K562 (cell line): ENCODE results near the gene RNF6. TPM values are rescaled to one million over a fixed set of nuclear protein-coding genes. Genes with fewer than 3 reads are reported as not detected.

Experiments
- ATAC-seq: fragments of 200-7000 bp; cut with Tn5 transposase; 3 replicates; pipeline ENCODE4 v1.9.1; 2020; ENCODE audit warnings: moderate library complexity
- Bru-seq: library from RNA; stranded (reverse); fragments of 400-500 nt; gene quantifications from one replicate; lab custom pipeline; 2021; lab: Mats Ljungman, UMichigan
- BruChase-seq, 2 experiments: library from RNA; stranded (reverse); fragments of 400-500 nt; gene quantifications; one replicate each; lab custom pipeline; 2021; lab: Mats Ljungman, UMichigan
- BruUV-seq: library from RNA; stranded (reverse); fragments of 400-500 nt; replicated peaks from 2 replicates; lab custom pipeline; 2021; lab: Mats Ljungman, UMichigan
- CTCF ChIA-PET: fragments of 300-600 bp; formaldehyde crosslinking; extraction: SDS; loops from one replicate; lab custom pipeline; 2021; ENCODE audit warnings: low intra/inter-chr PET ratio; lab: Yijun Ruan, JAX
- POLR2A ChIA-PET: fragments of 300-600, 350-650 bp; sonication (Branson Sonifier 250); formaldehyde crosslinking; extraction: SDS; loops from one replicate; lab custom pipeline; 2021; ENCODE audit warnings: antibody characterized with exemption, inconsistent platforms; lab: Yijun Ruan, JAX
- DNase-seq, 4 experiments: peaks; one replicate each; pipeline versions ENCODE4 v3.0.0 to v3.0.0-alpha.2; 2011 to 2018; ENCODE audit warnings: low spot score in 3 of 4, mixed read lengths in 3 of 4; ENCODE audit errors: extremely low read depth in 1 of 4
- FAIRE-seq: peaks from 2 replicates; lab custom pipeline; 2011; peaks lifted over from hg19 to GRCh38; lab: Jason Lieb, UNC
- H2AFZ ChIP-seq: 2 replicates; pipeline ENCODE4 v1.6.0; 2011; ENCODE audit warnings: low read depth, low read length, control low read depth, inconsistent platforms
- H3K27ac ChIP-seq: fragments of 200-600 bp; 3 replicates; pipeline ENCODE4 v1.8.0; 2011; ENCODE audit warnings: low read depth, mild to moderate bottlenecking, control low read depth, inconsistent platforms, low read length, moderate library complexity, mixed read lengths; ENCODE audit errors: extremely low read depth
- H3K27me3 ChIP-seq, 2 experiments: fragments of 300-600 bp in 1 of 2; 2 replicates in 1 of 2; 3 replicates in 1 of 2; pipeline versions ENCODE4 v1.6.0 to v1.8.0; 2011; ENCODE audit warnings: inconsistent platforms in 2 of 2, low read length in 2 of 2, mild to moderate bottlenecking in 1 of 2, mixed read lengths in 1 of 2, moderate library complexity in 1 of 2; ENCODE audit not compliant: control insufficient read depth in 2 of 2, insufficient read depth in 2 of 2
- H3K36me3 ChIP-seq: fragments of 300-600 bp; 3 replicates; pipeline ENCODE4 v1.8.0; 2011; ENCODE audit warnings: mild to moderate bottlenecking, low read length, inconsistent platforms; ENCODE audit not compliant: control insufficient read depth, insufficient read depth
- H3K4me1 ChIP-seq, 2 experiments: fragments of 200-600 bp in 1 of 2; replicated peaks in 1 of 2; 2 replicates in 1 of 2; 3 replicates in 1 of 2; pipeline versions ENCODE4 v1.5.1 to v1.8.0; 2011; ENCODE audit warnings: inconsistent platforms in 2 of 2, low read length in 2 of 2, mild to moderate bottlenecking in 1 of 2, mixed read lengths in 1 of 2, moderate library complexity in 1 of 2; ENCODE audit not compliant: control insufficient read depth in 2 of 2, insufficient read depth in 2 of 2
- H3K4me2 ChIP-seq: 2 replicates; pipeline ENCODE4 v1.6.1; 2011; ENCODE audit warnings: low read length, control low read depth, inconsistent platforms, mixed read lengths; ENCODE audit not compliant: insufficient read depth
- H3K4me3 ChIP-seq: fragments of 200-600 bp; sonication (generic), shearing (Covaris generic); 2 replicates; pipeline ENCODE4 v1.5.1; 2016; ENCODE audit warnings: control low read depth, inconsistent platforms
- H3K79me2 ChIP-seq: fragments of 200-600 bp; 3 replicates; pipeline ENCODE4 v1.8.0; 2011; ENCODE audit warnings: low read length, inconsistent platforms; ENCODE audit not compliant: control insufficient read depth, insufficient read depth
- H3K9ac ChIP-seq, 2 experiments: 2 replicates each; pipeline versions ENCODE4 v1.6.0 to v1.6.1; 2011; ENCODE audit warnings: low read depth in 2 of 2, low read length in 2 of 2, control low read depth in 1 of 2, inconsistent platforms in 1 of 2, mild to moderate bottlenecking in 1 of 2, mixed read lengths in 1 of 2; ENCODE audit not compliant: insufficient read depth in 1 of 2
- H3K9me1 ChIP-seq: one replicate; pipeline ENCODE4 v1.6.0; 2011; ENCODE audit warnings: inconsistent platforms, mild to moderate bottlenecking, low read length, moderate library complexity; ENCODE audit not compliant: control insufficient read depth, insufficient read depth
- H3K9me3 ChIP-seq: replicated peaks from 2 replicates; pipeline ENCODE4 v1.5.1; 2011; ENCODE audit warnings: low read depth, low read length, inconsistent platforms; ENCODE audit not compliant: control insufficient read depth, insufficient read depth
- H4K20me1 ChIP-seq: replicated peaks from 2 replicates; pipeline ENCODE4 v1.6.1; 2011; ENCODE audit warnings: low read length, inconsistent platforms, mixed read lengths; ENCODE audit not compliant: control insufficient read depth, insufficient read depth
- BHLHE40 ChIP-seq: IDR thresholded peaks from 2 replicates; pipeline ENCODE4 v1.6.1; 2011; ENCODE audit warnings: low read length, improper control_type of control experiment
- BMI1 ChIP-seq: fragments of 150-350 bp; IDR thresholded peaks from 2 replicates; pipeline ENCODE4 v1.6.1; 2014; ENCODE audit warnings: low read length
- HNRNPK ChIP-seq: fragments of 200-400 bp; formaldehyde crosslinking; IDR thresholded peaks from one replicate; pipeline ENCODE4 v1.6.1; 2018; ENCODE audit warnings: mild to moderate bottlenecking, low read depth, low read length; ENCODE audit not compliant: poor library complexity, severe bottlenecking
- LARP7 ChIP-seq: fragments of 450-650 bp; IDR thresholded peaks from 2 replicates; pipeline ENCODE4 v1.6.1; 2016
- MAFK ChIP-seq: IDR thresholded peaks from 2 replicates; pipeline ENCODE4 v1.6.1; 2011; ENCODE audit warnings: low read length, improper control_type of control experiment
- NBN ChIP-seq: fragments of 450-650 bp; IDR thresholded peaks from 2 replicates; pipeline ENCODE4 v1.6.1; 2016; ENCODE audit warnings: low read depth, mild to moderate bottlenecking
- RNF2 ChIP-seq: sonication (generic); IDR thresholded peaks from 2 replicates; pipeline ENCODE4 v1.6.1; 2016
- SMAD3 ChIP-seq: fragments of 450-650 bp; formaldehyde crosslinking; conservative IDR thresholded peaks from 2 replicates; pipeline ENCODE4 v1.4.0; 2020; ENCODE audit warnings: mild to moderate bottlenecking
- SRSF3 ChIP-seq: fragments of 200-400 bp; formaldehyde crosslinking; IDR thresholded peaks from 2 replicates; pipeline ENCODE4 v1.6.1; 2016; ENCODE audit warnings: mild to moderate bottlenecking, low read length, moderate library complexity; ENCODE audit not compliant: insufficient read depth
- ZNF197 ChIP-seq: fragments of 200-800 bp; sonication (Bioruptor generic); IDR thresholded peaks from 2 replicates; pipeline ENCODE4 v1.6.1; 2016; ENCODE audit warnings: low read depth, missing genetic modification characterization, missing compliant biosample characterization
- ZNF23 ChIP-seq: fragments of 250-450 bp; sonication (Bioruptor Pico); IDR thresholded peaks from 2 replicates; pipeline ENCODE4 v1.4.0; 2020; ENCODE audit warnings: mild to moderate bottlenecking
- WGBS: fragments of 100-300 bp; shearing (Covaris generic); methylation state at CpG from one replicate; pipeline ENCODE4 v1.1.6; 2016; ENCODE audit warnings: low coverage, mixed read lengths; ENCODE audit not compliant: insufficient coverage; ENCODE audit errors: missing lambda C conversion rate; 5-methylcytosine and 5-hydroxymethylcytosine counted together
- in situ Hi-C: fragments of 300-500 bp; cut with MboI; formaldehyde crosslinking; loops from 4 replicates; pipeline ENCODE4 v1.15.0; 2018; ENCODE audit warnings: inconsistent platforms, mixed read lengths
- intact Hi-C: fragments of 100-400 bp; cut with micrococcal nuclease; formaldehyde crosslinking; loops from 2 replicates; pipeline ENCODE4 v1.14.2; 2022
- long read RNA-seq, 3 experiments: library from polyadenylated mRNA in 2 of 3; library from RNA in 1 of 3; unstranded in 2 of 3; stranded (forward) in 1 of 3; transcript quantifications; one replicate each; pipeline ENCODE4 v2.0.0, GENCODE V29; 2019 to 2022
- polyA minus RNA-seq, 3 experiments: library from RNA; depleted of rRNA, polyadenylated mRNA; stranded (reverse); fragments of >200 nt; gene quantifications; 2 replicates each; pipeline ENCODE4 v1.2.3, GENCODE V29; 2011
- polyA plus RNA-seq, 8 experiments: library from polyadenylated mRNA; depleted of rRNA in 4 of 8; stranded (reverse) in 5 of 8; unstranded in 3 of 8; fragments of >200 nt; fragmentation: Nextera tagmentation in 2 of 8; fragmentation: Illumina TruSeq in 1 of 8; extraction: Ambion mirVana in 2 of 8; extraction: Trizol in 1 of 8; gene quantifications; 2 replicates each; pipeline versions ENCODE4 v1.2.1 to v1.2.3, GENCODE V29; 2011 to 2014; ENCODE audit warnings: inconsistent platforms in 1 of 8, missing spikeins in 1 of 8
- total RNA-seq, 7 experiments: library from RNA; depleted of rRNA in 6 of 7; stranded (reverse); fragments of >200 nt in 6 of 7; fragmentation: Illumina TruSeq in 2 of 7; extraction: Trizol in 2 of 7; gene quantifications; 2 replicates each; pipeline versions ENCODE4 v1.2.1 to v1.2.3, GENCODE V29; 2011 to 2021; ENCODE audit warnings: low replicate concordance in 1 of 7
- TF ChIP-seq, protein P1 (sequence below): fragments of 250-450 bp; sonication (Bioruptor Pico); IDR thresholded peaks from 2 replicates; pipeline ENCODE4 v1.4.0; 2020
- TF ChIP-seq, protein P2 (sequence below): sonication (generic); formaldehyde crosslinking; IDR thresholded peaks from 2 replicates; pipeline ENCODE4 v1.8.1; 2023; ENCODE audit warnings: mild to moderate bottlenecking, missing genetic modification reagents

Gene RNF6
- total RNA-seq (2011; cell fraction: chromatin; rRNA removed; ENCODE audit: low replicate concordance), result 4.9 and 19.9 TPM in 2 replicates
- 7.2 and 10.3 TPM in 2 replicates for total RNA-seq (2011; cell fraction: nucleolus; rRNA removed)
- total RNA-seq (2011; cell fraction: nucleoplasm; rRNA removed), result 13.7 and 20.3 TPM in 2 replicates
- 16.6 and 19.2 TPM in 2 replicates for total RNA-seq (2014; rRNA removed)
- 29.1 and 33.7 TPM in 2 replicates for total RNA-seq (2014; rRNA removed; fragmentation: Illumina TruSeq; extraction: Trizol)
- total RNA-seq (2015; rRNA removed; fragmentation: Illumina TruSeq; extraction: Trizol), result 30.7 and 31.4 TPM in 2 replicates
- 19.5 and 22.3 TPM in 2 replicates for total RNA-seq (2021)
- 17.2 and 22.7 TPM in 2 replicates for polyA plus RNA-seq (2011; rRNA removed)
- 4.2 and 9.2 TPM in 2 replicates for polyA plus RNA-seq (2011; cell fraction: cytosol; rRNA removed)
- 8.7 and 13.2 TPM in 2 replicates for polyA plus RNA-seq (2011; cell fraction: nucleus; rRNA removed)
- polyA plus RNA-seq (2012), result 17.4 and 19.3 TPM in 2 replicates
- 20.3 and 23.3 TPM in 2 replicates for polyA plus RNA-seq (2014; fragmentation: Illumina TruSeq; extraction: Trizol)
- 10 to 100 TPM; 12.0 to 12.9 TPM for polyA plus RNA-seq (2014; fragmentation: Nextera tagmentation; extraction: Ambion mirVana)
- 15.1 and 16.7 TPM in 2 replicates for polyA plus RNA-seq (2014; rRNA removed)
- polyA minus RNA-seq (2011; rRNA and poly(A)+ RNA removed), result 49.2 and 50.3 TPM in 2 replicates
- polyA minus RNA-seq (2011; cell fraction: cytosol; rRNA and poly(A)+ RNA removed), result 12.2 and 19.6 TPM in 2 replicates
- polyA minus RNA-seq (2011; cell fraction: nucleus; rRNA and poly(A)+ RNA removed), result 12.5 and 30.4 TPM in 2 replicates
- Bru-seq, nascent RNA, result percentile 92 among the genes with signal in this experiment
- BruChase-seq, experiment 1, labeled RNA remaining after a 2-hour chase, result percentile 90 among the genes with signal in this experiment
- percentile 91 among the genes with signal in this experiment for BruChase-seq, experiment 2, labeled RNA remaining after a 6-hour chase
- long read RNA-seq, experiment 1, transcript RNF6-203 (5 exons, 3,706 nt), result major isoform, 54 of 120 reads
- long read RNA-seq, experiment 1, transcript RNF6-201 (5 exons, 3,282 nt), result minor isoform, 29 of 120 reads
- long read RNA-seq, experiment 1, partial matches to known transcripts, result 4 of 120 reads
- long read RNA-seq, experiment 1, other reads (novel, unspliced or antisense), result 31 of 120 reads
- long read RNA-seq, experiment 2, partial matches to known transcripts, result 0 of 13 reads
- long read RNA-seq, experiment 2, other reads (novel, unspliced or antisense), result 12 of 13 reads
- long read RNA-seq, experiment 3, transcript RNF6-203 (5 exons, 3,706 nt), result minor isoform, 7 of 21 reads
- long read RNA-seq, experiment 3, transcript RNF6-201 (5 exons, 3,282 nt), result major isoform, 8 of 21 reads
- long read RNA-seq, experiment 3, partial matches to known transcripts, result 3 of 21 reads
- long read RNA-seq, experiment 3, other reads (novel, unspliced or antisense), result 3 of 21 reads

DNA sequence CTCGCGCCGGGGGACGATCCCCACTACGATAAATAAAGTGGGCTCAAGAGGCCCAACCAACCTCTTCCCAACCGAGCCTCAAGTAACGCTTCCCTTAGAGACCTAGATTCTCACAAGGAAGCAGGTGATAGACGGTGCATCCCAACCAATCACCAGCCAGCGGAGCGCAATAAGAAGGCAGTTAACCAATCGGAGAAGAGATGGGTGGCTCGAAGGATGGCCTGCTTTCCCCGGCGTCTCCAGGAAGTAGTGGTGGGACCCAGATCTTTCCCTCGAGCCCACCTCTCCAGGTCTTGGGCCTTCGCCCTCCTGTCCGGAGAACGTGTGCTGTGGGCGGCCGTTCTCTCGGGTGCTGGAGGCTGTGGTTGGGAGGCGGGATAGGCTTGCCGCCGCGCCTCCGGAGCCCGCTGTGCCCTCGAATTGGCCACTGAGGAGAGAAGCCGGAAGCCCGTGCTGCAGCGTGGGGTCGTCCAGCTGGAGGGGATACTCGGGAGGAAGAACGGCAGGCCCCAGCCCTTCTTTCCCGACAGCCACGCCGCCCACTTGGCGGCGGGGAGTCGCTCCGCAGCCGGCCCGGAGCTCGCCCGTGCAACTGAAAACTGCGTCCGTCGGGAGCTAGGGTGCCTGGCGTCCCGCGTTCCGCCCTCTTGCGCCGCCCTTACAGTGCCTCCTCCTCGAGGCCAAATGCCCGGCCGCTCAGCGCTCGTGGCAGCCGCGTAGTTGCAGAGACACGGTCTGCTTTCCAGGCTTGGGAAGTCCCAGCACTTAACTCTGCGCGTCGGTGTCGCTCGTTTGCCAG lies at the start of gene RNF6:
TSS of gene RNF6 (minus strand) at position 594 of the 799 bp plus-strand sequence. CDS start 2,665 bp downstream, outside the sequence.
- H2AFZ ChIP-seq, result peak within 1 kb of the TSS; percentile 97
- peaks cover 28% of the 10 kb centered on the region for H3K79me2 ChIP-seq
- BruUV-seq, result TSS peak; percentile 89
- ChIA-PET POLR2A (interaction anchor here (0.5 to 1.5 kb wide), 9 partner anchors 9 to 155 kb away, joined by 3 to 7 read pairs (median 3); no protein-coding TSS in a partner anchor), CTCF (no interaction called here)
- no peaks in the 10 kb centered on the region for H3K27me3 ChIP-seq
- peak within 1 kb of the TSS; percentile 91 for H3K4me2 ChIP-seq
- H3K27ac ChIP-seq, result peak within 1 kb of the TSS; percentile 91
- under 1% methylated on average over 39 of the region's 67 CpGs for WGBS
- DNase-seq, result peak; percentile 93 to 97 (median 95)
- peaks cover 37% of the 10 kb centered on the region for H3K36me3 ChIP-seq
- peak within 1 kb of the TSS; percentile 90 to 96 for H3K9ac ChIP-seq
- H3K4me1 ChIP-seq, result peaks cover 4 to 20% of the 10 kb centered on the region in 2 experiments; a peak in 3 of 5 replicates
- no peaks in the 10 kb centered on the region for H3K9me3 ChIP-seq
- H3K4me3 ChIP-seq, result peak within 1 kb of the TSS; percentile 73
- peak; percentile 98 for ATAC-seq
- intact Hi-C loops, result loop anchor here (2.0 kb wide), 2 partner anchors 25 to 33 kb away; partner anchors contain the start of gene CDK8
- H3K9me1 ChIP-seq, result no peaks in the 10 kb centered on the region
- FAIRE-seq, result peak; percentile 99
- in situ Hi-C loops, result no loop called here
- no peaks in the 10 kb centered on the region for H4K20me1 ChIP-seq
- TF ChIP-seq BMI1 (no peak), ZNF197 (no peak), ZNF23 (CRISPR knock-in tag) (no peak), SMAD3 (no peak), HNRNPK (no peak), RNF2 (peak; percentile 79), LARP7 (no peak), MAFK (no peak), NBN (no peak), BHLHE40 (no peak), SRSF3 (no peak)
- TF ChIP-seq, protein P1, sequence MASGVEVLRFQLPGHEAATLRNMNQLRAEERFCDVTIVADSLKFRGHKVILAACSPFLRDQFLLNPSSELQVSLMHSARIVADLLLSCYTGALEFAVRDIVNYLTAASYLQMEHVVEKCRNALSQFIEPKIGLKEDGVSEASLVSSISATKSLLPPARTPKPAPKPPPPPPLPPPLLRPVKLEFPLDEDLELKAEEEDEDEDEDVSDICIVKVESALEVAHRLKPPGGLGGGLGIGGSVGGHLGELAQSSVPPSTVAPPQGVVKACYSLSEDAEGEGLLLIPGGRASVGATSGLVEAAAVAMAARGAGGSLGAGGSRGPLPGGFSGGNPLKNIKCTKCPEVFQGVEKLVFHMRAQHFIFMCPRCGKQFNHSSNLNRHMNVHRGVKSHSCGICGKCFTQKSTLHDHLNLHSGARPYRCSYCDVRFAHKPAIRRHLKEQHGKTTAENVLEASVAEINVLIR (CRISPR knock-in tag), result no peak
- TF ChIP-seq, protein P2, sequence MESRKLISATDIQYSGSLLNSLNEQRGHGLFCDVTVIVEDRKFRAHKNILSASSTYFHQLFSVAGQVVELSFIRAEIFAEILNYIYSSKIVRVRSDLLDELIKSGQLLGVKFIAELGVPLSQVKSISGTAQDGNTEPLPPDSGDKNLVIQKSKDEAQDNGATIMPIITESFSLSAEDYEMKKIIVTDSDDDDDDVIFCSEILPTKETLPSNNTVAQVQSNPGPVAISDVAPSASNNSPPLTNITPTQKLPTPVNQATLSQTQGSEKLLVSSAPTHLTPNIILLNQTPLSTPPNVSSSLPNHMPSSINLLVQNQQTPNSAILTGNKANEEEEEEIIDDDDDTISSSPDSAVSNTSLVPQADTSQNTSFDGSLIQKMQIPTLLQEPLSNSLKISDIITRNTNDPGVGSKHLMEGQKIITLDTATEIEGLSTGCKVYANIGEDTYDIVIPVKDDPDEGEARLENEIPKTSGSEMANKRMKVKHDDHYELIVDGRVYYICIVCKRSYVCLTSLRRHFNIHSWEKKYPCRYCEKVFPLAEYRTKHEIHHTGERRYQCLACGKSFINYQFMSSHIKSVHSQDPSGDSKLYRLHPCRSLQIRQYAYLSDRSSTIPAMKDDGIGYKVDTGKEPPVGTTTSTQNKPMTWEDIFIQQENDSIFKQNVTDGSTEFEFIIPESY (CRISPR knock-in tag), result 0 out of 2 replicates have a peak, but pooled peaks have one; percentile 26
